Measurements from ENCODE around the gene CDC37L1.

Gene CDC37L1

DNA sequence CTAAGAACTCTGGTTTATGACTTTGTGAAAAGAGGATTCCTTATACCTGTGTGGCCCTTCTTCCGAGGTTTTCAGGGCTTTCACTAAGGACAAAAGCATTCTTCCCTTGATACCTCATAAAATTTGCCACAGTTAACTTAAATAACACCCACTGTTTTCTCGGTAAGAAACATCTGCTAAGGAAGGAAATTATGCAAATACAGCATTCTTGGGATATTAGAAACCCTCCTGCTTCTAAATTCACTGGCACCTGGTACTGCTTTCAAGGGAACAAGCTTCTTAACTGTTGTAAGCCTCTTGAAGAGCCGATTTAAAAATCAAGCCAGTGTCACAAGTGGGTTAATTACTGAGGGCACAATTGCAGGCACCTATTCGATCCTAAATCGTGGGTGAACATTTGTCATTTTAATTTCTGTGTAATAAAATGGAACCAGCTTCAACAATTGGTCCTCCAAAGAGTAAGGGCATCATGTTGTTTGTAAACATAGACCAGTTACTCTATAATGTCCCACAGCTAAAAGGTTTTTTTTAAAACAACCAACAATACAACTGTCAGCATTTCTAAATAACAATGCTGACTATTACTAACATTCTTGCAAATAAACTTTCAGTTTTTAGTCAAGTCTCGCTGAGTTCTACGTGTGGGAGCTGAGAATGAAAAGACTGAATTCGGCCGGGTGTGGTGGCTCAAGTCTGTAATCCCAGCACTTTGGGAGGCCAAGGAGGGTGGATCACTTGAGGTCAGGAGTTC, 35.1 kb downstream of the CDC37L1 start:
- no peaks in the 10 kb centered on the region for H3K79me2 ChIP-seq (ENCODE audit: insufficient read depth, low read length)
- H3K36me3 ChIP-seq (ENCODE audit: insufficient read depth, low read length) = peaks cover 93% of the 10 kb centered on the region
- H3K9ac ChIP-seq (ENCODE audit: low read length) = no peak overlapping the region
- H3K4me3 ChIP-seq (ENCODE audit: low read depth, low read length, poor library complexity, severe bottlenecking) = no peak overlapping the region
- no peak overlapping the region for H2AFZ ChIP-seq (ENCODE audit: low read length)
- H3K27me3 ChIP-seq (ENCODE audit: insufficient read depth, low read length) = no peaks in the 10 kb centered on the region
- H3K4me2 ChIP-seq (ENCODE audit: low read length) = no peak overlapping the region
- H4K20me1 ChIP-seq (ENCODE audit: insufficient read depth, low read length) = no peaks in the 10 kb centered on the region
- H3K27ac ChIP-seq (ENCODE audit: low read depth, low read length, poor library complexity, severe bottlenecking) = no peak overlapping the region
- H3F3A ChIP-seq (ENCODE audit: insufficient read depth, low read length) = no peaks in the 10 kb centered on the region
- H3K4me1 ChIP-seq (ENCODE audit: insufficient read depth, low read length, severe bottlenecking) = no peaks in the 10 kb centered on the region
- peaks cover 7% of the 10 kb centered on the region for H3K9me3 ChIP-seq (ENCODE audit: low read length)
- TF ChIP-seq, protein P1, sequence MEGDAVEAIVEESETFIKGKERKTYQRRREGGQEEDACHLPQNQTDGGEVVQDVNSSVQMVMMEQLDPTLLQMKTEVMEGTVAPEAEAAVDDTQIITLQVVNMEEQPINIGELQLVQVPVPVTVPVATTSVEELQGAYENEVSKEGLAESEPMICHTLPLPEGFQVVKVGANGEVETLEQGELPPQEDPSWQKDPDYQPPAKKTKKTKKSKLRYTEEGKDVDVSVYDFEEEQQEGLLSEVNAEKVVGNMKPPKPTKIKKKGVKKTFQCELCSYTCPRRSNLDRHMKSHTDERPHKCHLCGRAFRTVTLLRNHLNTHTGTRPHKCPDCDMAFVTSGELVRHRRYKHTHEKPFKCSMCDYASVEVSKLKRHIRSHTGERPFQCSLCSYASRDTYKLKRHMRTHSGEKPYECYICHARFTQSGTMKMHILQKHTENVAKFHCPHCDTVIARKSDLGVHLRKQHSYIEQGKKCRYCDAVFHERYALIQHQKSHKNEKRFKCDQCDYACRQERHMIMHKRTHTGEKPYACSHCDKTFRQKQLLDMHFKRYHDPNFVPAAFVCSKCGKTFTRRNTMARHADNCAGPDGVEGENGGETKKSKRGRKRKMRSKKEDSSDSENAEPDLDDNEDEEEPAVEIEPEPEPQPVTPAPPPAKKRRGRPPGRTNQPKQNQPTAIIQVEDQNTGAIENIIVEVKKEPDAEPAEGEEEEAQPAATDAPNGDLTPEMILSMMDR (IDR thresholded peaks at IDR 0.05; ENCODE audit: low read length) = no peak
- TF ChIP-seq EZH2 (IDR thresholded peaks at IDR 0.05; ENCODE audit: borderline replicate concordance, low read length) = no peak
- no peaks in the 10 kb centered on the region for H3K9me2 ChIP-seq (ENCODE audit: low read depth, low read length)

DNA sequence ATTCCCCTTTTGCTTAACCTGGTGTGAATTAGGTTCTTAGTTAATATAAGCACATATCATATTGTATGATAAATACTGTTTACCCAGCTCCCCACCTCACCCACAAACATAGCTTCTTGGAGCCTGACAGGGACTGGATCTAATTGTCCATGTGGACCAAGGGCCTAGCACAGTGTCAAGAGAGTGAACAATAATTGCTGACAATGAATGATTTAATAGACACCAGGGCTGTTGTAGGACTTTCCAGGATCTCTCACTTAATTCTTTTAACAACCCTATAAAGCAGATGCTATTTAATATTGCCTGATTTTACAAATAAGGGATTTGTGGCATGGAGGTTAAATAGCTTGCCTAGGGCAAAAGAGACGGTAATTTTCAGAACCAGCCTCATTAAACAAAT, 36.8 kb downstream of the CDC37L1 start:
- no peak overlapping the region for H3K9ac ChIP-seq (ENCODE audit: low read length)
- H2AFZ ChIP-seq (ENCODE audit: low read length) = no peak overlapping the region
- no peaks in the 10 kb centered on the region for H3K27me3 ChIP-seq (ENCODE audit: insufficient read depth, low read length)
- TF ChIP-seq, protein P1 (IDR thresholded peaks at IDR 0.05; ENCODE audit: low read length) = no peak
- H3K4me2 ChIP-seq (ENCODE audit: low read length) = no peak overlapping the region
- H3K4me1 ChIP-seq (ENCODE audit: insufficient read depth, low read length, severe bottlenecking) = no peaks in the 10 kb centered on the region
- H4K20me1 ChIP-seq (ENCODE audit: insufficient read depth, low read length) = no peaks in the 10 kb centered on the region
- H3K27ac ChIP-seq (ENCODE audit: low read depth, low read length, poor library complexity, severe bottlenecking) = no peak overlapping the region
- no peaks in the 10 kb centered on the region for H3F3A ChIP-seq (ENCODE audit: insufficient read depth, low read length)
- H3K9me2 ChIP-seq (ENCODE audit: low read depth, low read length) = no peaks in the 10 kb centered on the region
- H3K9me3 ChIP-seq (ENCODE audit: low read length) = peaks cover 7% of the 10 kb centered on the region
- H3K4me3 ChIP-seq (ENCODE audit: low read depth, low read length, poor library complexity, severe bottlenecking) = no peak overlapping the region
- H3K36me3 ChIP-seq (ENCODE audit: insufficient read depth, low read length) = peaks cover 98% of the 10 kb centered on the region
- H3K79me2 ChIP-seq (ENCODE audit: insufficient read depth, low read length) = no peaks in the 10 kb centered on the region

DNA sequence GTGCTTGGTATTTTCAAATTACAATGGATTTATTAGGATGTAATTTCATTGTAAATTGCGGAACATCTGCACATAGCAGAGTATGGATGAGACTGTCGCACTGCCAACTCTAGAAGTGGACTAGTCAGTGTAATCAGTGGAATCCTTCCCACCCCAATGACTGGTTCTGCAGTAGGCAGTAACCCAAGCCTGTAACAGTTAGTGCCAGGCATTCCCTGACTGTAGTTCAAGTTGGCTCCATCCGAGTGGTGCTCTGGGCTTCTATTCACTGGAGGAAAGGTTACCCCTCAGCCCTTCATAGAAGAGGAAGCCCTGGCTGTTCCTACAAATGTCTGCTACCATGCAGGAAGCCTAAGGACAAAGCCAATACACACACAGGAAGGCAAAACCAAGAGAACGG, 38.4 kb downstream of the CDC37L1 start:
- Histone ChIP-seq H3K27me3 (ENCODE audit: insufficient read depth, low read length) (no peaks in the 10 kb centered on the region), H3K9me2 (ENCODE audit: low read depth, low read length) (no peaks in the 10 kb centered on the region), H3F3A (ENCODE audit: insufficient read depth, low read length) (no peaks in the 10 kb centered on the region), H2AFZ (ENCODE audit: low read length) (no peak overlapping the region), H3K79me2 (ENCODE audit: insufficient read depth, low read length) (no peaks in the 10 kb centered on the region), H3K27ac (ENCODE audit: low read depth, low read length, poor library complexity, severe bottlenecking) (no peak overlapping the region), H3K9ac (ENCODE audit: low read length) (no peak overlapping the region), H3K4me1 (ENCODE audit: insufficient read depth, low read length, severe bottlenecking) (no peaks in the 10 kb centered on the region), H3K4me3 (ENCODE audit: low read depth, low read length, poor library complexity, severe bottlenecking) (no peak overlapping the region), H4K20me1 (ENCODE audit: insufficient read depth, low read length) (no peaks in the 10 kb centered on the region), H3K9me3 (ENCODE audit: low read length) (peaks cover 7% of the 10 kb centered on the region), H3K4me2 (ENCODE audit: low read length) (no peak overlapping the region), H3K36me3 (ENCODE audit: insufficient read depth, low read length) (peaks cover 98% of the 10 kb centered on the region)
- TF ChIP-seq, protein P1 (IDR thresholded peaks at IDR 0.05; ENCODE audit: low read length) = no peak
- no peak for TF ChIP-seq EZH2 (IDR thresholded peaks at IDR 0.05; ENCODE audit: borderline replicate concordance, low read length)
